HCT116 (cell line): Measurements from ENCODE around the gene TEKT3. TPM values are rescaled to one million over a fixed set of nuclear protein-coding genes. Genes with fewer than 3 reads are reported as not detected.

ENCODE experiments used
- ATAC-seq: fragments of 200-7000 bp; cut with Tn5 transposase; 2 replicates; pipeline ENCODE4 v1.9.1; 2020; ENCODE audit warnings: mild to moderate bottlenecking, moderate library complexity
- BruUV-seq: library from RNA; stranded (reverse); fragments of 400-500 nt; replicated peaks from 2 replicates; lab custom pipeline; 2021; lab: Mats Ljungman, UMichigan
- CTCF ChIA-PET: fragments of 300-600 bp; sonication (Branson Sonifier 250); formaldehyde crosslinking; loops from one replicate; lab custom pipeline; 2021; ENCODE audit warnings: antibody characterized with exemption; lab: Charles Lee
- POLR2A ChIA-PET: fragments of 300-600, 350-600 bp; sonication (Branson Sonifier 250); formaldehyde crosslinking; loops from one replicate; lab custom pipeline; 2021; ENCODE audit warnings: antibody characterized with exemption; lab: Charles Lee
- RAD21 ChIA-PET, 2 experiments: fragments of 300-600 bp; sonication (Branson Sonifier 250); formaldehyde crosslinking; loops; one replicate each; lab custom pipeline; 2023; ENCODE audit warnings: low total read pairs in 2 of 2; ENCODE audit not compliant: uncharacterized antibody in 2 of 2, unreplicated experiment in 2 of 2, low non-redundant PET in 1 of 2; lab: Charles Lee
- DNase-seq: peaks from one replicate; pipeline ENCODE4 v3.0.0-alpha.2; 2010; ENCODE audit warnings: low read depth, low spot score
- H2AFZ ChIP-seq: fragments of 200-600 bp; shearing (Covaris generic), sonication (generic); 2 replicates; pipeline ENCODE4 v1.6.1; 2017; ENCODE audit warnings: low read depth, mixed run types, mixed read lengths, antibody characterized with exemption, low read length; ENCODE audit not compliant: poor library complexity, severe bottlenecking
- H3K27ac ChIP-seq: 2 replicates; pipeline ENCODE4 v1.5.1; 2012; ENCODE audit warnings: low read depth, low read length
- H3K27me3 ChIP-seq: fragments of 200-600 bp; sonication (generic); 2 replicates; pipeline ENCODE4 v1.6.1; 2016; ENCODE audit warnings: mixed run types, low read length, mixed read lengths; ENCODE audit not compliant: insufficient read depth
- H3K36me3 ChIP-seq, 2 experiments: fragments of 200-500 bp in 1 of 2; fragments of 200-600 bp in 1 of 2; sonication (Bioruptor generic) in 1 of 2; sonication (generic) in 1 of 2; 2 replicates each; pipeline versions ENCODE4 v1.5.1 to v1.6.1; 2014 to 2016; ENCODE audit warnings: low read length in 2 of 2, inconsistent platforms in 1 of 2, mixed read lengths in 1 of 2, mixed run types in 1 of 2; ENCODE audit not compliant: insufficient read depth in 2 of 2, control insufficient read depth in 1 of 2
- H3K4me1 ChIP-seq, 2 experiments: fragments of 200-600 bp in 1 of 2; sonication (generic) in 1 of 2; 2 replicates each; pipeline versions ENCODE4 v1.5.1 to v1.6.1; 2012 to 2017; ENCODE audit warnings: low read length in 2 of 2, inconsistent platforms in 1 of 2, mild to moderate bottlenecking in 1 of 2, mixed read lengths in 1 of 2, mixed run types in 1 of 2, moderate library complexity in 1 of 2; ENCODE audit not compliant: insufficient read depth in 2 of 2, control insufficient read depth in 1 of 2
- H3K4me2 ChIP-seq: fragments of 200-600 bp; sonication (generic); 2 replicates; pipeline ENCODE4 v1.6.1; 2017; ENCODE audit warnings: mixed run types, low read length, mixed read lengths
- H3K4me3 ChIP-seq, 2 experiments: fragments of 200-600 bp in 1 of 2; sonication (generic) in 1 of 2; replicated peaks in 1 of 2; 2 replicates each; pipeline ENCODE4 v1.5.1; 2011 to 2016; ENCODE audit warnings: low read length in 2 of 2, control low read depth in 1 of 2, low read depth in 1 of 2, mild to moderate bottlenecking in 1 of 2, mixed read lengths in 1 of 2, mixed run types in 1 of 2
- H3K79me2 ChIP-seq: fragments of 200-600 bp; sonication (generic); 2 replicates; pipeline ENCODE4 v1.6.1; 2017; ENCODE audit warnings: mild to moderate bottlenecking, mixed run types, low read length, moderate library complexity, mixed read lengths; ENCODE audit not compliant: insufficient read depth
- H3K9ac ChIP-seq: fragments of 200-600 bp; sonication (generic); 2 replicates; pipeline ENCODE4 v1.6.1; 2016; ENCODE audit warnings: low read length, mixed read lengths
- H3K9me2 ChIP-seq: fragments of 200-600 bp; sonication (generic), shearing (Covaris generic); 2 replicates; pipeline ENCODE4 v1.6.1; 2017; ENCODE audit warnings: mixed run types, mild to moderate bottlenecking, moderate library complexity; ENCODE audit not compliant: insufficient read depth
- H3K9me3 ChIP-seq, 2 experiments: fragments of 200-500 bp in 1 of 2; fragments of 200-600 bp in 1 of 2; sonication (Bioruptor generic) in 1 of 2; sonication (generic) in 1 of 2; 2 replicates each; pipeline ENCODE4 v1.6.1; 2014 to 2017; ENCODE audit warnings: low read length in 2 of 2, mixed read lengths in 2 of 2, inconsistent platforms in 1 of 2, low read depth in 1 of 2, mild to moderate bottlenecking in 1 of 2, mixed run types in 1 of 2, moderate library complexity in 1 of 2; ENCODE audit not compliant: control insufficient read depth in 1 of 2, insufficient read depth in 1 of 2
- H4K20me1 ChIP-seq: fragments of 200-600 bp; sonication (generic), shearing (Covaris generic); 2 replicates; pipeline ENCODE4 v1.6.1; 2017; ENCODE audit warnings: mixed run types, mild to moderate bottlenecking, moderate library complexity; ENCODE audit not compliant: insufficient read depth
- CEBPB ChIP-seq: IDR thresholded peaks from 2 replicates; pipeline ENCODE4 v1.6.1; 2012; ENCODE audit warnings: low read depth
- ELF1 ChIP-seq: IDR thresholded peaks from 2 replicates; pipeline ENCODE4 v1.6.1; 2012; ENCODE audit warnings: low read depth, borderline replicate concordance
- EZH2phosphoT487 ChIP-seq: fragments of 200-600 bp; IDR thresholded peaks from 2 replicates; pipeline ENCODE4 v1.6.1; 2018; ENCODE audit warnings: antibody characterized with exemption, borderline replicate concordance
- FOSL1 ChIP-seq: IDR thresholded peaks from 2 replicates; pipeline ENCODE4 v1.6.1; 2012; ENCODE audit warnings: low read depth
- MAX ChIP-seq: IDR thresholded peaks from 2 replicates; pipeline ENCODE4 v1.6.1; 2012
- POLR2AphosphoS5 ChIP-seq: IDR thresholded peaks from 2 replicates; pipeline ENCODE4 v1.6.1; 2011; ENCODE audit warnings: mild to moderate bottlenecking, low read depth, low read length, moderate library complexity
- SRF ChIP-seq: IDR thresholded peaks from 2 replicates; pipeline ENCODE4 v1.6.1; 2012; ENCODE audit warnings: low read depth
- YY1 ChIP-seq: IDR thresholded peaks from 2 replicates; pipeline ENCODE4 v1.6.1; 2011; ENCODE audit warnings: low read length, low read depth, moderate library complexity, mild to moderate bottlenecking; ENCODE audit not compliant: insufficient replicate concordance; ENCODE audit errors: extremely low read depth
- ZFX ChIP-seq: fragments of 450-650 bp; IDR thresholded peaks from 2 replicates; pipeline ENCODE4 v1.6.1; 2017
- ZNF274 ChIP-seq: fragments of 200-500 bp; sonication (Bioruptor generic); IDR thresholded peaks from 2 replicates; pipeline ENCODE4 v1.6.1; 2014; ENCODE audit warnings: mild to moderate bottlenecking, low read depth, low read length, inconsistent platforms
- intact Hi-C: fragments of 100-400 bp; cut with micrococcal nuclease; formaldehyde crosslinking; loops from 2 replicates; pipeline ENCODE4 v1.10.0; 2022
- total RNA-seq: library from RNA; stranded (reverse); gene quantifications from one replicate; pipeline ENCODE4 v1.2.1, GENCODE V29; 2021; ENCODE audit not compliant: unreplicated experiment
- TF ChIP-seq, protein P1 (sequence below), 3 experiments: fragments of 200-600 bp in 1 of 3; sonication (generic) in 1 of 3; IDR thresholded peaks in 2 of 3; conservative IDR thresholded peaks in 1 of 3; 2 replicates each; pipeline ENCODE4 v1.5.1; 2012 to 2017; ENCODE audit warnings: low read depth in 2 of 3, low read length in 2 of 3, antibody characterized with exemption in 1 of 3, borderline replicate concordance in 1 of 3, control low read depth in 1 of 3, mild to moderate bottlenecking in 1 of 3, mixed read lengths in 1 of 3, mixed run types in 1 of 3, moderate library complexity in 1 of 3; ENCODE audit not compliant: insufficient read depth in 1 of 3

Gene TEKT3
- total RNA-seq, 1 experiment from 2014 or later, result 0.64 TPM

DNA sequence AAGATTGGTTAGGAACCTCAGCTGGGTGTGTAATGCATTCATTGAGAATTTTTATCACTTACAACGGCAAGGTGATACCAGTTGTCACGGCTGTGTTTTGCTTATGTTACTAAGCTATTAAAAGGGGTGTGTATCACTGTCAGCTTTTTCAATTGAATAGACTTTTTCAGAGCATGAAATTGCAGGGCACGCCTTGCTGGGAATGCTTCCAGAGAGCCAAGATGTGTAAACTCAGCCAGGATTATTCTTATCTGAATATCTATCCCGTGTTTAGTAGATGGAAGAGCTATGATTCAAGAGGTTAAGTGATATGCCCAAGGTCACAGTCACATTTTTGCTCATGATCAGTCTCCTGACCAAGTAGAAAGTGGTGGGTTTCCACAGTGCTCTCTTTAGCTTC is 6.6 kb upstream of the TEKT3 start:
- Histone ChIP-seq H3K79me2 (no peaks in the 10 kb centered on the region), H3K36me3 (no peaks in the 10 kb centered on the region), H3K4me3 (no peak overlapping the region), H3K27me3 (no peaks in the 10 kb centered on the region), H3K4me2 (no peak overlapping the region), H3K9ac (no peak overlapping the region), H3K4me1 (no peaks in the 10 kb centered on the region), H2AFZ (no peak overlapping the region), H4K20me1 (no peaks in the 10 kb centered on the region), H3K9me2 (no peaks in the 10 kb centered on the region), H3K9me3 (no peaks in the 10 kb centered on the region), H3K27ac (no peak overlapping the region)
- ChIA-PET RAD21 (interaction anchor here in 1 of 2 experiments (0.8 kb wide), 1 partner anchor 64 kb away, joined by 5 read pairs; no protein-coding TSS in a partner anchor), POLR2A (no interaction called here), CTCF (no interaction called here)
- ATAC-seq, result no peak
- no peak for TF ChIP-seq FOSL1
- TF ChIP-seq MAX, result no peak
- TF ChIP-seq ELF1, result no peak
- no peak for TF ChIP-seq ZNF274
- TF ChIP-seq YY1, result no peak
- TF ChIP-seq POLR2AphosphoS5, result no peak
- TF ChIP-seq CEBPB, result no peak
- TF ChIP-seq EZH2phosphoT487, result no peak
- no peak for TF ChIP-seq SRF
- no peak for DNase-seq
- no TSS peak for BruUV-seq
- intact Hi-C loops, result no loop called here

GRCh38 chr17:15346066-15346595 is 4.7 kb upstream of the TEKT3 start:
- Histone ChIP-seq H3K4me2 (no peak overlapping the region), H3K27me3 (no peaks in the 10 kb centered on the region), H3K9me2 (no peaks in the 10 kb centered on the region), H3K27ac (no peak overlapping the region)
- TF ChIP-seq EZH2phosphoT487, result no peak
- TF ChIP-seq, protein P1, sequence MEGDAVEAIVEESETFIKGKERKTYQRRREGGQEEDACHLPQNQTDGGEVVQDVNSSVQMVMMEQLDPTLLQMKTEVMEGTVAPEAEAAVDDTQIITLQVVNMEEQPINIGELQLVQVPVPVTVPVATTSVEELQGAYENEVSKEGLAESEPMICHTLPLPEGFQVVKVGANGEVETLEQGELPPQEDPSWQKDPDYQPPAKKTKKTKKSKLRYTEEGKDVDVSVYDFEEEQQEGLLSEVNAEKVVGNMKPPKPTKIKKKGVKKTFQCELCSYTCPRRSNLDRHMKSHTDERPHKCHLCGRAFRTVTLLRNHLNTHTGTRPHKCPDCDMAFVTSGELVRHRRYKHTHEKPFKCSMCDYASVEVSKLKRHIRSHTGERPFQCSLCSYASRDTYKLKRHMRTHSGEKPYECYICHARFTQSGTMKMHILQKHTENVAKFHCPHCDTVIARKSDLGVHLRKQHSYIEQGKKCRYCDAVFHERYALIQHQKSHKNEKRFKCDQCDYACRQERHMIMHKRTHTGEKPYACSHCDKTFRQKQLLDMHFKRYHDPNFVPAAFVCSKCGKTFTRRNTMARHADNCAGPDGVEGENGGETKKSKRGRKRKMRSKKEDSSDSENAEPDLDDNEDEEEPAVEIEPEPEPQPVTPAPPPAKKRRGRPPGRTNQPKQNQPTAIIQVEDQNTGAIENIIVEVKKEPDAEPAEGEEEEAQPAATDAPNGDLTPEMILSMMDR (IDR thresholded peaks at IDR 0.05 in 2 of 3, conservative IDR thresholded peaks at IDR 0.05 in 1 of 3; ENCODE audit: borderline replicate concordance in 1 of 3, insufficient read depth in 1 of 3, low read depth in 2 of 3, low read length in 2 of 3), result no peak
- no peak for TF ChIP-seq ZFX
- no peak for TF ChIP-seq ZNF274
- TF ChIP-seq, all 23 proteins: peak for 0
- no peak overlapping the region for H3K4me3 ChIP-seq
- H2AFZ ChIP-seq, result no peak overlapping the region
- ChIA-PET POLR2A (no interaction called here), RAD21 (no interaction called here), CTCF (no interaction called here)
- no peaks in the 10 kb centered on the region for H3K4me1 ChIP-seq
- H3K9me3 ChIP-seq, result no peaks in the 10 kb centered on the region
- intact Hi-C loops, result no loop called here
- H3K79me2 ChIP-seq, result no peaks in the 10 kb centered on the region
- no peak overlapping the region for H3K9ac ChIP-seq
- H4K20me1 ChIP-seq, result no peaks in the 10 kb centered on the region
- no TSS peak for BruUV-seq
- no peak for ATAC-seq
- DNase-seq, result no peak
- no peaks in the 10 kb centered on the region for H3K36me3 ChIP-seq
